HT1080 (cell line): ENCODE measurements around the gene PPM1H. TPM values are rescaled to one million over a fixed set of nuclear protein-coding genes. Genes with fewer than 3 reads are reported as not detected.

Source experiments
- DNase-seq: peaks from one replicate; pipeline ENCODE4 v3.0.0-alpha.2; 2015; ENCODE audit warnings: low read depth
- total RNA-seq: library from RNA; depleted of rRNA; stranded (reverse); fragments of >200 nt; shearing (Covaris generic); gene quantifications from 2 replicates; pipeline ENCODE4 v1.2.3, GENCODE V29; 2014

The PPM1H gene
- total RNA-seq, 1 experiment from 2014 or later: 3.0 TPM

- DNase-seq: no peak
These were observed 218.9 kb downstream of the PPM1H start for GRCh38 chr12:62716037-62716436.

GRCh38 chr12:62714774-62715721 lies 219.9 kb downstream of the PPM1H start:
- DNase-seq: no peak

- no peak for DNase-seq
These were observed 220.7 kb downstream of the PPM1H start for GRCh38 chr12:62714181-62714773.

- no peak for DNase-seq
These were observed 221.2 kb downstream of the PPM1H start for GRCh38 chr12:62713723-62714122.

- DNase-seq: no peak
These were observed 222.0 kb downstream of the PPM1H start for GRCh38 chr12:62712681-62713573.

GRCh38 chr12:62711631-62712241 lies 223.2 kb downstream of the PPM1H start:
- no peak for DNase-seq

GRCh38 chr12:62709311-62709710 lies 225.6 kb downstream of the PPM1H start:
- no peak for DNase-seq

- no peak for DNase-seq
These were observed 227.0 kb downstream of the PPM1H start for GRCh38 chr12:62707939-62708338.

- no peak for DNase-seq
These were observed 229.1 kb downstream of the PPM1H start for GRCh38 chr12:62705846-62706245.

- peak; percentile 96 for DNase-seq
These were observed 232.0 kb downstream of the PPM1H start for GRCh38 chr12:62703011-62703380.

- no peak for DNase-seq
These were observed 233.5 kb downstream of the PPM1H start for GRCh38 chr12:62701492-62701891.

- peak; percentile 42 for DNase-seq
These were observed 234.7 kb downstream of the PPM1H start for GRCh38 chr12:62700091-62700880.

GRCh38 chr12:62698701-62699101 lies 236.2 kb downstream of the PPM1H start:
- DNase-seq: peak; percentile 72

- no peak for DNase-seq
These were observed 237.1 kb downstream of the PPM1H start for GRCh38 chr12:62697893-62698292.

- DNase-seq: no peak
These were observed 239.3 kb downstream of the PPM1H start for GRCh38 chr12:62695696-62696095.

GRCh38 chr12:62694632-62695031 lies 240.3 kb downstream of the PPM1H start:
- DNase-seq: no peak

- no peak for DNase-seq
These were observed 240.8 kb downstream of the PPM1H start for GRCh38 chr12:62694116-62694515.

- no peak for DNase-seq
These were observed 241.4 kb downstream of the PPM1H start for GRCh38 chr12:62693376-62694050.

- DNase-seq: peak; percentile 75
These were observed 242.1 kb downstream of the PPM1H start for GRCh38 chr12:62692884-62693283.

GRCh38 chr12:62691309-62691708 lies 243.6 kb downstream of the PPM1H start:
- no peak for DNase-seq
